ENCODE data around the gene CELF3. TPM values are rescaled to one million over a fixed set of nuclear protein-coding genes. Genes with fewer than 3 reads are reported as not detected.

The CELF3 gene
- total RNA-seq, 1 experiment from 2014 or later: not detected

GRCh38 chr1:151756291-151756690 lies 39.7 kb upstream of the CELF3 start:
- no peak for TF ChIP-seq CTCF (conservative IDR thresholded peaks at IDR 0.05)
- TF ChIP-seq EZH2 (IDR thresholded peaks at IDR 0.05; ENCODE audit: low read depth): no peak
- no peaks in the 10 kb centered on the region for H4K20me1 ChIP-seq (ENCODE audit: insufficient read depth)
- H2AFZ ChIP-seq: no peak overlapping the region
- intact Hi-C loops (cut with micrococcal nuclease; ENCODE audit: unreplicated experiment): no loop called here
- no peak overlapping the region for H3K4me3 ChIP-seq
- H3K4me1 ChIP-seq (replicated peaks; ENCODE audit: insufficient read depth): no peaks in the 10 kb centered on the region
- no peaks in the 10 kb centered on the region; the same call in 1 of the 2 replicates for H3K9me2 ChIP-seq (ENCODE audit: insufficient read depth)
- DNase-seq: no peak
- BruUV-seq (replicated peaks): no TSS peak
- H3K4me2 ChIP-seq: no peak overlapping the region
- H3K27ac ChIP-seq: no peak overlapping the region
- POLR2A ChIA-PET (ENCODE audit: unreplicated experiment): no interaction called here
- CTCF ChIA-PET: no interaction called here
- no peaks in the 10 kb centered on the region for H3K79me2 ChIP-seq (ENCODE audit: low read depth)
- no peaks in the 10 kb centered on the region for H3K27me3 ChIP-seq (ENCODE audit: insufficient read depth, low read depth)
- H3K9me3 ChIP-seq (ENCODE audit: insufficient read depth, low read depth): no peaks in the 10 kb centered on the region
- 0 out of 2 replicates have a peak, but pooled peaks cover 5% of the 10 kb centered on the region for H3K36me3 ChIP-seq (ENCODE audit: low read depth)
- H3F3A ChIP-seq (ENCODE audit: insufficient read depth, low read depth): peaks cover 4% of the 10 kb centered on the region; the same call in 1 of the 2 replicates

DNA sequence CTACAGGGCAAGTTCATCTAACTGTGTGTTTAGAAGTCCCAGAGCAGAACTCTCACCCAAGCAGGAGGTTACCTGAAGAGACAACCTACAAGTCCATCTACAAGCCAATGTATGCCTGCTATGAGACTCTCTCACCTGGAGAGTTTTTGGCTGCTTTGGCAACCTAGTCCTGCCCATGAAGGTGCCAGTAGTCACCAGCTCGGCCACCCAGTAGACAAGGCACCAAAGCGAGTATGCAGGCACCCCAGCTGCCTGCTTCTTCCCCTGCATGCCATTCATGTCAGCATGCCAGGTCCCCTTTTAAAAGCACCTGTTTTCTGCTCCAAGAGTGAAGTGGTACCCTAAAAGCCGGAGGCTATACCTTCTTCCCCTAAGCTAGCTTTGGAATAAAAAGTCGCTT lies 24.9 kb upstream of the CELF3 start:
- Histone ChIP-seq H3K79me2 (ENCODE audit: low read depth) (no peaks in the 10 kb centered on the region), H3K27me3 (ENCODE audit: insufficient read depth, low read depth) (no peaks in the 10 kb centered on the region), H3K9me3 (ENCODE audit: insufficient read depth, low read depth) (peaks cover 5% of the 10 kb centered on the region; the same call in 1 of the 2 replicates), H2AFZ (no peak overlapping the region), H3F3A (ENCODE audit: insufficient read depth, low read depth) (no peaks in the 10 kb centered on the region; the same call in 1 of the 2 replicates), H3K4me3 (no peak overlapping the region), H3K36me3 (ENCODE audit: low read depth) (no peaks in the 10 kb centered on the region), H3K4me2 (no peak overlapping the region), H3K4me1 (replicated peaks; ENCODE audit: insufficient read depth) (peaks cover 12% of the 10 kb centered on the region), H3K27ac (no peak overlapping the region), H3K9me2 (ENCODE audit: insufficient read depth) (no peaks in the 10 kb centered on the region), H4K20me1 (ENCODE audit: insufficient read depth) (no peaks in the 10 kb centered on the region)
- POLR2A ChIA-PET (ENCODE audit: unreplicated experiment): no interaction called here
- CTCF ChIA-PET: no interaction called here
- no peak for TF ChIP-seq EZH2 (IDR thresholded peaks at IDR 0.05; ENCODE audit: low read depth)
- TF ChIP-seq CTCF (conservative IDR thresholded peaks at IDR 0.05): no peak
- no peak for DNase-seq
- BruUV-seq (replicated peaks): no TSS peak
- intact Hi-C loops (cut with micrococcal nuclease; ENCODE audit: unreplicated experiment): no loop called here

DNA sequence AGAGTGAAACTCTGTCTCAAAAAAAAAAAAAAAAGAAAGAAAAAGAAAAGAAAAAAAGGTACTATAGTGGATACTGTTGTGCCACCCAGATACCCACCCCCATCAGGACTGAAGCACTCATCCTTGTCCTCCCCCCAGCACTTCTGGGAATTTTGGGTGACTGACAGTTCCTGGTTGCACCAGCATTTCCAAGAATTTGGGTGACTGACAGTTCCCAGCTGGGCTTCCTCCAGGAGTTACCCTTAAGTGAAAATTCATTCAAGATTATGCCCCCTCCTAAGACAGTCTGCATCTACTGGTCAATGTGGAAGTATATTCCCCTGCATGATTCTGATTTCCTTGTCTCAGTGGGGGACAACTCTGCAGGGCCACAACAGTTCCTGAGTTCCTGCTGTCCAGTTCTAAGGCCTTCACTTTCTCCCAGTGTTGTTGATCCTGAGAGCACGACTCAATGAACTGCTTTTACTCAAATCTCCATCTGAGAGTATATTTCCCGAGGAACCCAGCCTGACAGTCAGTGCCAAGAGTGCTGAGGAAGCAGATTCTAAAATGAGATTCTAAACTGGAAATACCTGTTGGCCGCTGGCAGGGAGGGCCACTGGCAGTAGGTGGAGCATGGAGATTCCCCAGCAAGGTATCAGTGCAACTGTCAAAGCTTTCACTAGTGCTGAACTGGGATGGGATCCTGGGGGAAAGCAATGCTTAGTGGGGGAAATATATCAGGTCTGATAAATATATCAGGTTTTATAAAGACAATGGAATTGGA lies 23.2 kb upstream of the CELF3 start:
- H4K20me1 ChIP-seq (ENCODE audit: insufficient read depth): no peaks in the 10 kb centered on the region
- H3K4me2 ChIP-seq: peak overlapping the region; percentile 60
- intact Hi-C loops (cut with micrococcal nuclease; ENCODE audit: unreplicated experiment): loop anchor here (5.0 kb wide), 1 partner anchor 192 kb away; no protein-coding TSS in a partner anchor
- TF ChIP-seq CTCF (conservative IDR thresholded peaks at IDR 0.05): no peak; the same call in 1 of the 2 replicates
- no peak for TF ChIP-seq EZH2 (IDR thresholded peaks at IDR 0.05; ENCODE audit: low read depth)
- no TSS peak for BruUV-seq (replicated peaks)
- POLR2A ChIA-PET (ENCODE audit: unreplicated experiment): no interaction called here
- no peaks in the 10 kb centered on the region for H3K36me3 ChIP-seq (ENCODE audit: low read depth)
- H3K4me3 ChIP-seq: no peak overlapping the region
- no peaks in the 10 kb centered on the region for H3K27me3 ChIP-seq (ENCODE audit: insufficient read depth, low read depth)
- peaks cover 2% of the 10 kb centered on the region; the same call in 1 of the 2 replicates for H3F3A ChIP-seq (ENCODE audit: insufficient read depth, low read depth)
- no peak overlapping the region for H2AFZ ChIP-seq
- DNase-seq: peak; percentile 58 to 78
- H3K4me1 ChIP-seq (replicated peaks; ENCODE audit: insufficient read depth): peaks cover 12% of the 10 kb centered on the region
- H3K79me2 ChIP-seq (ENCODE audit: low read depth): no peaks in the 10 kb centered on the region
- H3K9me2 ChIP-seq (ENCODE audit: insufficient read depth): no peaks in the 10 kb centered on the region
- CTCF ChIA-PET: interaction anchor here (0.6 kb wide), 1 partner anchor 341 kb away, joined by 4 read pairs; no protein-coding TSS in a partner anchor
- H3K9me3 ChIP-seq (ENCODE audit: insufficient read depth, low read depth): peaks cover 5% of the 10 kb centered on the region; the same call in 1 of the 2 replicates
- no peak overlapping the region for H3K27ac ChIP-seq

Measured in PC-9 (cell line).